CD14-positive monocyte (primary cell): ENCODE data around the gene EXT2. TPM values are rescaled to one million over a fixed set of nuclear protein-coding genes. Genes with fewer than 3 reads are reported as not detected.

Experiments used
- DNase-seq, 3 donors: peaks; one replicate each; pipeline ENCODE4 v3.0.0-alpha.2; 2011 to 2022
- H2AFZ ChIP-seq: 2 replicates; pipeline ENCODE4 v1.6.0; 2012; ENCODE audit warnings: mild to moderate bottlenecking, low read depth, low read length, inconsistent platforms; ENCODE audit not compliant: insufficient read depth, poor library complexity, severe bottlenecking
- H3K27ac ChIP-seq, 2 donors: 1 replicate in 1 of 2; 2 replicates in 1 of 2; pipeline ENCODE4 v1.5.1; 2012 to 2013; ENCODE audit warnings: low read length in 2 of 2, control low read depth in 1 of 2, inconsistent platforms in 1 of 2, low read depth in 1 of 2, mild to moderate bottlenecking in 1 of 2
- H3K27me3 ChIP-seq, 2 donors: one replicate each; pipeline versions ENCODE4 v1.6.0 to v1.6.1; 2011 to 2013; ENCODE audit warnings: low read length in 2 of 2; ENCODE audit not compliant: control insufficient read depth in 2 of 2, insufficient read depth in 2 of 2
- H3K36me3 ChIP-seq, 2 donors: replicated peaks in 1 of 2; 1 replicate in 1 of 2; 2 replicates in 1 of 2; pipeline versions ENCODE4 v1.5.1 to v1.6.1; 2012 to 2013; ENCODE audit warnings: low read length in 2 of 2, control low read depth in 1 of 2, inconsistent platforms in 1 of 2, mild to moderate bottlenecking in 1 of 2; ENCODE audit not compliant: insufficient read depth in 2 of 2, control insufficient read depth in 1 of 2
- H3K4me1 ChIP-seq, 2 donors: 1 replicate in 1 of 2; 2 replicates in 1 of 2; pipeline versions ENCODE4 v1.5.1 to v1.6.1; 2012 to 2013; ENCODE audit warnings: low read length in 2 of 2, control low read depth in 1 of 2, inconsistent platforms in 1 of 2, mild to moderate bottlenecking in 1 of 2, moderate library complexity in 1 of 2; ENCODE audit not compliant: insufficient read depth in 2 of 2, control insufficient read depth in 1 of 2
- H3K4me2 ChIP-seq: replicated peaks from 2 replicates; pipeline ENCODE3; 2012; ENCODE audit warnings: low read length, moderate library complexity, mild to moderate bottlenecking; ENCODE audit not compliant: poor library complexity, severe bottlenecking; ENCODE audit errors: extremely low read depth
- H3K4me3 ChIP-seq, 3 experiments: fragments of 200-600 bp in 1 of 3; sonication (generic) in 1 of 3; replicated peaks in 1 of 3; 1 replicate in 2 of 3; 2 replicates in 1 of 3; pipeline ENCODE4 v1.5.1; 2011 to 2013; ENCODE audit warnings: low read length in 3 of 3, mild to moderate bottlenecking in 3 of 3, control low read depth in 2 of 3, low read depth in 2 of 3, inconsistent platforms in 1 of 3, moderate library complexity in 1 of 3
- H3K79me2 ChIP-seq: 2 replicates; pipeline ENCODE4 v1.6.0; 2012; ENCODE audit warnings: mild to moderate bottlenecking, control low read depth, inconsistent platforms, low read length, moderate library complexity; ENCODE audit not compliant: insufficient read depth
- H3K9ac ChIP-seq: 2 replicates; pipeline ENCODE4 v1.6.0; 2017; ENCODE audit warnings: low read length, mild to moderate bottlenecking; ENCODE audit not compliant: insufficient read depth, poor library complexity, severe bottlenecking
- H3K9me3 ChIP-seq, 2 donors: replicated peaks in 1 of 2; 1 replicate in 1 of 2; 2 replicates in 1 of 2; pipeline versions ENCODE4 v1.5.1 to v1.6.1; 2012 to 2013; ENCODE audit warnings: low read length in 2 of 2, control low read depth in 1 of 2; ENCODE audit not compliant: control insufficient read depth in 1 of 2, insufficient read depth in 1 of 2
- H4K20me1 ChIP-seq: 2 replicates; pipeline ENCODE4 v1.6.0; 2012; ENCODE audit warnings: mild to moderate bottlenecking, low read length, control low read depth, moderate library complexity; ENCODE audit not compliant: insufficient read depth
- H3K27ac Mint-ChIP-seq, 7 donors: one replicate each; pipeline ENCODE4 v1.8.0; 2020; ENCODE audit warnings: mild to moderate bottlenecking in 7 of 7, mixed read lengths in 7 of 7, moderate library complexity in 6 of 7, inconsistent platforms in 2 of 7
- H3K27me3 Mint-ChIP-seq, 3 donors: one replicate each; pipeline ENCODE4 v1.8.0; 2021 to 2022; ENCODE audit warnings: low read depth in 3 of 3, mild to moderate bottlenecking in 3 of 3, mixed read lengths in 3 of 3, moderate library complexity in 3 of 3, inconsistent platforms in 1 of 3
- H3K36me3 Mint-ChIP-seq, 2 donors: one replicate each; pipeline ENCODE4 v1.8.0; 2020; ENCODE audit warnings: mixed read lengths in 2 of 2, inconsistent platforms in 1 of 2, mild to moderate bottlenecking in 1 of 2
- H3K4me1 Mint-ChIP-seq: one replicate; pipeline ENCODE4 v1.8.0; 2020; ENCODE audit warnings: mild to moderate bottlenecking, mixed read lengths
- H3K4me3 Mint-ChIP-seq, 2 donors: one replicate each; pipeline ENCODE4 v1.8.0; 2020; ENCODE audit warnings: mild to moderate bottlenecking in 2 of 2, mixed read lengths in 2 of 2, moderate library complexity in 1 of 2
- H3K9me3 Mint-ChIP-seq, 7 donors: one replicate each; pipeline ENCODE4 v1.8.0; 2020 to 2022; ENCODE audit warnings: mixed read lengths in 7 of 7, mild to moderate bottlenecking in 6 of 7, moderate library complexity in 6 of 7, inconsistent platforms in 2 of 7
- CTCF ChIP-seq: fragments of 200-600 bp; IDR thresholded peaks from one replicate; pipeline ENCODE4 v1.8.0; 2022; ENCODE audit warnings: antibody characterized with exemption, mild to moderate bottlenecking
- WGBS: methylation state at CpG from one replicate; pipeline ENCODE4 v1.1.5; 2013; ENCODE audit warnings: missing lambda C conversion rate; ENCODE audit not compliant: insufficient coverage; 5-methylcytosine and 5-hydroxymethylcytosine counted together
- intact Hi-C, 2 donors: fragments of 100-400 bp; cut with micrococcal nuclease; formaldehyde crosslinking; loops; one replicate each; pipeline versions ENCODE4 v1.15.0 to v1.15.1; 2023
- polyA plus RNA-seq, 3 donors: library from polyadenylated mRNA; depleted of rRNA in 1 of 3; unstranded in 2 of 3; stranded (reverse) in 1 of 3; fragments of 300-500 nt in 2 of 3; fragments of >200 nt in 1 of 3; fragmentation: Illumina TruSeq in 2 of 3; gene quantifications; 1 replicate in 2 of 3; 2 replicates in 1 of 3; pipeline ENCODE4 v1.2.3, GENCODE V29; 2012 to 2021

Gene EXT2
- polyA plus RNA-seq, 3 donors, result 17.2 to 41.1 (median 34.2) TPM

GRCh38 chr11:44108260-44108659 lies 12.8 kb downstream of the EXT2 start:
- no peak for DNase-seq
- WGBS, result 84% methylated on average over 3 of the region's 6 CpGs
- intact Hi-C loops, result no loop called here
- H4K20me1 ChIP-seq, result peaks cover 4% of the 10 kb centered on the region
- H2AFZ ChIP-seq, result no peak overlapping the region
- peak overlapping the region in 2 of 7 donors; percentile 14 to 70 for H3K27ac Mint-ChIP-seq
- H3K9me3 ChIP-seq, result no peaks in the 10 kb centered on the region
- H3K4me3 ChIP-seq, result no peak overlapping the region
- TF ChIP-seq CTCF, result no peak
- peaks cover 10% of the 10 kb centered on the region for H3K4me1 Mint-ChIP-seq
- H3K4me2 ChIP-seq, result no peak overlapping the region
- H3K27me3 ChIP-seq, result no peaks in the 10 kb centered on the region
- H3K27ac ChIP-seq, result no peak overlapping the region
- H3K9me3 Mint-ChIP-seq, result no peaks in the 10 kb centered on the region
- peaks cover 6 to 7% of the 10 kb centered on the region in 2 donors for H3K4me1 ChIP-seq
- no peak overlapping the region for H3K4me3 Mint-ChIP-seq
- H3K27me3 Mint-ChIP-seq, result peaks cover 0 to 4% (median 0%) of the 10 kb centered on the region in 3 donors
- no peak overlapping the region for H3K9ac ChIP-seq
- peaks cover 38 to 46% of the 10 kb centered on the region in 2 donors for H3K36me3 Mint-ChIP-seq
- H3K79me2 ChIP-seq, result no peaks in the 10 kb centered on the region
- peaks cover 19 to 52% of the 10 kb centered on the region in 2 donors for H3K36me3 ChIP-seq

- WGBS, result 0% methylated on average over 4 of the region's 4 CpGs
- H3K4me1 Mint-ChIP-seq, result peaks cover 4% of the 10 kb centered on the region
- Histone ChIP-seq H3K36me3 (peaks cover 35 to 72% of the 10 kb centered on the region in 2 donors), H3K9ac (no peak overlapping the region), H3K4me2 (no peak overlapping the region), H3K79me2 (no peaks in the 10 kb centered on the region), H3K4me3 (no peak overlapping the region), H4K20me1 (no peaks in the 10 kb centered on the region), H2AFZ (no peak overlapping the region), H3K27me3 (no peaks in the 10 kb centered on the region), H3K27ac (no peak overlapping the region), H3K4me1 (no peaks in the 10 kb centered on the region), H3K9me3 (no peaks in the 10 kb centered on the region)
- H3K9me3 Mint-ChIP-seq, result no peaks in the 10 kb centered on the region
- intact Hi-C loops, result no loop called here
- H3K36me3 Mint-ChIP-seq, result peaks cover 57 to 65% of the 10 kb centered on the region in 2 donors
- TF ChIP-seq CTCF, result peak; percentile 75
- peak overlapping the region in 3 of 7 donors; percentile 29 to 48 (median 35) for H3K27ac Mint-ChIP-seq
- H3K27me3 Mint-ChIP-seq, result peaks cover 0 to 4% (median 0%) of the 10 kb centered on the region in 3 donors
- no peak overlapping the region for H3K4me3 Mint-ChIP-seq
- DNase-seq, result peak; percentile 15 to 46 (median 44)
Observed at GRCh38 chr11:44110231-44110679, 14.8 kb downstream of the EXT2 start.
